GM19025 (cell line): ENCODE measurements around the gene PLEKHG4B.

Source experiments
- ATAC-seq: cut with Tn5 transposase; IDR thresholded peaks from one replicate; pipeline ENCODE4 v1.9.1; 2021; ENCODE audit warnings: mild to moderate bottlenecking, low read depth, moderate library complexity; ENCODE audit not compliant: unreplicated experiment

The PLEKHG4B gene

GRCh38 chr5:128446-128845 lies 36.5 kb downstream of the PLEKHG4B start:
- ATAC-seq, result no peak

- no peak for ATAC-seq
These were observed 37.2 kb downstream of the PLEKHG4B start for GRCh38 chr5:129148-129547.

- no peak for ATAC-seq
These were observed 37.9 kb downstream of the PLEKHG4B start for GRCh38 chr5:129820-130219.

GRCh38 chr5:130601-131131 lies 38.7 kb downstream of the PLEKHG4B start:
- no peak for ATAC-seq

- ATAC-seq, result no peak
These were observed 44.9 kb downstream of the PLEKHG4B start for GRCh38 chr5:136901-137300.

GRCh38 chr5:137741-138140 lies 45.8 kb downstream of the PLEKHG4B start:
- ATAC-seq, result no peak

- ATAC-seq, result no peak
These were observed 47.0 kb downstream of the PLEKHG4B start for GRCh38 chr5:138936-139335.

- no peak for ATAC-seq
These were observed 47.8 kb downstream of the PLEKHG4B start for GRCh38 chr5:139579-140442.

GRCh38 chr5:140443-140829 lies 48.5 kb downstream of the PLEKHG4B start:
- ATAC-seq, result no peak

- no peak for ATAC-seq
These were observed 49.2 kb downstream of the PLEKHG4B start for GRCh38 chr5:141211-141610.

GRCh38 chr5:141761-142160 lies 49.8 kb downstream of the PLEKHG4B start:
- no peak for ATAC-seq

- ATAC-seq, result no peak
These were observed 50.4 kb downstream of the PLEKHG4B start for GRCh38 chr5:142246-142810.

GRCh38 chr5:143041-143440 lies 51.1 kb downstream of the PLEKHG4B start:
- ATAC-seq, result no peak

- no peak for ATAC-seq
These were observed 53.0 kb downstream of the PLEKHG4B start for GRCh38 chr5:144941-145340.

GRCh38 chr5:145585-146323 lies 53.8 kb downstream of the PLEKHG4B start:
- ATAC-seq, result no peak

GRCh38 chr5:147751-148150 lies 55.8 kb downstream of the PLEKHG4B start:
- ATAC-seq, result no peak

GRCh38 chr5:149745-150485 lies 57.9 kb downstream of the PLEKHG4B start:
- ATAC-seq, result no peak

GRCh38 chr5:150746-151145 lies 58.8 kb downstream of the PLEKHG4B start:
- no peak for ATAC-seq

- no peak for ATAC-seq
These were observed 60.1 kb downstream of the PLEKHG4B start for GRCh38 chr5:152077-152476.

- ATAC-seq, result no peak
These were observed 61.3 kb downstream of the PLEKHG4B start for GRCh38 chr5:153256-153655.

GRCh38 chr5:154236-154635 lies 62.3 kb downstream of the PLEKHG4B start:
- ATAC-seq, result no peak
